Hepatocyte (in vitro differentiated cells): ENCODE data around the gene OTOP2.

ENCODE experiments used
- EZH2 ChIP-seq: fragments of 200-600 bp; sonication (generic); IDR thresholded peaks from 2 replicates; pipeline ENCODE4 v1.6.1; 2016; ENCODE audit warnings: antibody characterized with exemption, mild to moderate bottlenecking, borderline replicate concordance
- EZH2phosphoT487 ChIP-seq: fragments of 200-600 bp; sonication (generic); IDR thresholded peaks from one replicate; pipeline ENCODE4 v1.6.1; 2018; ENCODE audit warnings: antibody characterized with exemption, mild to moderate bottlenecking, low read depth, moderate library complexity; ENCODE audit not compliant: unreplicated experiment, severe bottlenecking
- TF ChIP-seq, protein P1 (sequence below): fragments of 200-600 bp; sonication (generic); IDR thresholded peaks from 2 replicates; pipeline ENCODE4 v1.5.1; 2016; ENCODE audit warnings: antibody characterized with exemption, mild to moderate bottlenecking; ENCODE audit not compliant: poor library complexity

DNA sequence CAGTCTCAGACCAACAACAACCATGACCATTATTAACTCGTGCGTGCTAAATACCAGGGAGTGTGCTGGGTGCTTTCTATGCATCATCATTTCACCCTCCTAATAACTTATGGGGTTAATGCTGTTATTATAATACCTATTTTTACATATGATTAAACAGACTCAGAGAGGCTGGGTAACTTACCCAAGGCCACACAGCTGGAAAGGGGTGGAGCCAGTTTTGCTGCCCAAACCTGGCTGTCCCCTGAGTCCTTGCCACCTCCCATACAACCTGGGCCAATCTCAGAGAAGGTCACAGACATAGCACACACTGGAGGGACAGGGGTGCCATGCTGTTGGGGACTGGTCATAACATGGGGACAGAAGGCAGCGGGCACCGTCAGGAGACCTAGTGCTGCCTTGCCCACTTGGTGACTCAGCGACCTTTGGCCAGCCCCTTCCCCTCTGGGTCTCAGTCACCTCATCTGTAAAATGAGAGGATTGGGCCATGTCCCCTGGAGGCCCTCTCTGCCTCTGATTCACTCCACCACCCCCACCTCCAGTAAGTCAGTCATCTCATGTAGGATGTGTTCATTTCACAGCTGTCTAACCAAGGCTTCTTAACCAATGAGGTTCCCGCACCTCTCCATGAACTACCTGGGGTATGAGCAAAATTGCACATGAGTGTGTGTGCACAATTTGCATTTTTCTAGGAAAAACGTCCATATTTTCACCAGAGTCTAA, 19.2 kb upstream of the OTOP2 start:
- TF ChIP-seq, protein P1, sequence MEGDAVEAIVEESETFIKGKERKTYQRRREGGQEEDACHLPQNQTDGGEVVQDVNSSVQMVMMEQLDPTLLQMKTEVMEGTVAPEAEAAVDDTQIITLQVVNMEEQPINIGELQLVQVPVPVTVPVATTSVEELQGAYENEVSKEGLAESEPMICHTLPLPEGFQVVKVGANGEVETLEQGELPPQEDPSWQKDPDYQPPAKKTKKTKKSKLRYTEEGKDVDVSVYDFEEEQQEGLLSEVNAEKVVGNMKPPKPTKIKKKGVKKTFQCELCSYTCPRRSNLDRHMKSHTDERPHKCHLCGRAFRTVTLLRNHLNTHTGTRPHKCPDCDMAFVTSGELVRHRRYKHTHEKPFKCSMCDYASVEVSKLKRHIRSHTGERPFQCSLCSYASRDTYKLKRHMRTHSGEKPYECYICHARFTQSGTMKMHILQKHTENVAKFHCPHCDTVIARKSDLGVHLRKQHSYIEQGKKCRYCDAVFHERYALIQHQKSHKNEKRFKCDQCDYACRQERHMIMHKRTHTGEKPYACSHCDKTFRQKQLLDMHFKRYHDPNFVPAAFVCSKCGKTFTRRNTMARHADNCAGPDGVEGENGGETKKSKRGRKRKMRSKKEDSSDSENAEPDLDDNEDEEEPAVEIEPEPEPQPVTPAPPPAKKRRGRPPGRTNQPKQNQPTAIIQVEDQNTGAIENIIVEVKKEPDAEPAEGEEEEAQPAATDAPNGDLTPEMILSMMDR, result no peak
- TF ChIP-seq EZH2 (no peak), EZH2phosphoT487 (no peak)
